H9 (cell line): ENCODE data around the gene ARHGAP15. TPM values are rescaled to one million over a fixed set of nuclear protein-coding genes. Genes with fewer than 3 reads are reported as not detected.

ENCODE experiments used
- DNase-seq: peaks from one replicate; pipeline ENCODE4 v3.0.0-alpha.2; 2017
- H2AFZ ChIP-seq: one replicate; pipeline ENCODE4 v1.6.1; 2013; ENCODE audit warnings: mild to moderate bottlenecking, low read length, control low read depth, moderate library complexity
- H2AK5ac ChIP-seq: 2 replicates; pipeline ENCODE4 v1.6.1; 2013; ENCODE audit warnings: low read length, control low read depth, mixed read lengths; ENCODE audit not compliant: insufficient read length
- H2BK120ac ChIP-seq: one replicate; pipeline ENCODE4 v1.6.1; 2013; ENCODE audit warnings: low read depth, mild to moderate bottlenecking, low read length, control low read depth, inconsistent platforms; ENCODE audit not compliant: poor library complexity, severe bottlenecking
- H2BK12ac ChIP-seq: 2 replicates; pipeline ENCODE4 v1.6.1; 2013; ENCODE audit warnings: low read length, control low read depth, mixed read lengths, low read depth; ENCODE audit not compliant: insufficient read length
- H2BK15ac ChIP-seq: 2 replicates; pipeline ENCODE4 v1.6.1; 2013; ENCODE audit warnings: low read depth, low read length, control low read depth
- H2BK20ac ChIP-seq: one replicate; pipeline ENCODE4 v1.6.1; 2013; ENCODE audit warnings: low read depth, mild to moderate bottlenecking, low read length, control low read depth, inconsistent platforms; ENCODE audit not compliant: poor library complexity, severe bottlenecking
- H2BK5ac ChIP-seq: 2 replicates; pipeline ENCODE4 v1.6.1; 2013; ENCODE audit warnings: low read length, control low read depth, mixed read lengths; ENCODE audit not compliant: insufficient read length
- H3K14ac ChIP-seq: 2 replicates; pipeline ENCODE4 v1.6.1; 2013; ENCODE audit warnings: low read length, control low read depth; ENCODE audit not compliant: insufficient read depth
- H3K18ac ChIP-seq: 2 replicates; pipeline ENCODE4 v1.6.1; 2013; ENCODE audit warnings: low read depth, mild to moderate bottlenecking, mixed read lengths, low read length, control low read depth; ENCODE audit not compliant: insufficient read length
- H3K23ac ChIP-seq: 2 replicates; pipeline ENCODE4 v1.6.1; 2013; ENCODE audit warnings: low read length, control low read depth, mixed read lengths, low read depth; ENCODE audit not compliant: insufficient read length
- H3K23me2 ChIP-seq: 2 replicates; pipeline ENCODE4 v1.6.1; 2013; ENCODE audit warnings: low read depth, mild to moderate bottlenecking, mixed read lengths, low read length, control low read depth; ENCODE audit not compliant: insufficient read length, poor library complexity, severe bottlenecking
- H3K27ac ChIP-seq: 2 replicates; pipeline ENCODE4 v1.5.1; 2013; ENCODE audit warnings: low read length, control low read depth, mixed read lengths, low read depth; ENCODE audit not compliant: insufficient read length
- H3K27me3 ChIP-seq: 2 replicates; pipeline ENCODE4 v1.6.1; 2013; ENCODE audit warnings: low read length, control low read depth, inconsistent platforms; ENCODE audit not compliant: insufficient read depth
- H3K4ac ChIP-seq: 2 replicates; pipeline ENCODE4 v1.6.1; 2013; ENCODE audit warnings: low read depth, mild to moderate bottlenecking, control low read depth, inconsistent platforms, low read length, moderate library complexity
- H3K4me1 ChIP-seq: 2 replicates; pipeline ENCODE4 v1.6.1; 2013; ENCODE audit warnings: low read length, control low read depth, inconsistent platforms; ENCODE audit not compliant: insufficient read depth
- H3K4me2 ChIP-seq: 2 replicates; pipeline ENCODE4 v1.6.1; 2013; ENCODE audit warnings: low read length, control low read depth, mixed read lengths; ENCODE audit not compliant: insufficient read length, insufficient read depth
- H3K56ac ChIP-seq: 2 replicates; pipeline ENCODE4 v1.6.1; 2013; ENCODE audit warnings: low read depth, mild to moderate bottlenecking, mixed read lengths, low read length, control low read depth; ENCODE audit not compliant: insufficient read length
- H3K79me1 ChIP-seq: 2 replicates; pipeline ENCODE4 v1.6.1; 2013; ENCODE audit warnings: low read depth, mild to moderate bottlenecking, moderate library complexity, low read length, control low read depth, inconsistent platforms; ENCODE audit not compliant: insufficient read depth, poor library complexity, severe bottlenecking
- H3K79me2 ChIP-seq: 2 replicates; pipeline ENCODE4 v1.6.1; 2013; ENCODE audit warnings: low read length, control low read depth, inconsistent platforms; ENCODE audit not compliant: insufficient read depth
- H3K9ac ChIP-seq: 2 replicates; pipeline ENCODE4 v1.6.1; 2013; ENCODE audit warnings: low read length, control low read depth, mixed read lengths; ENCODE audit not compliant: insufficient read length; ENCODE audit errors: extremely low read depth
- H3K9me3 ChIP-seq: one replicate; pipeline ENCODE4 v1.6.1; 2013; ENCODE audit warnings: low read depth, low read length, inconsistent platforms; ENCODE audit not compliant: control insufficient read depth
- H3T11ph ChIP-seq: one replicate; pipeline ENCODE4 v1.6.1; 2013; ENCODE audit warnings: mild to moderate bottlenecking, low read length, control low read depth, inconsistent platforms
- H4K20me1 ChIP-seq: one replicate; pipeline ENCODE4 v1.6.1; 2013; ENCODE audit not compliant: control insufficient read depth, insufficient read length, insufficient read depth
- H4K5ac ChIP-seq: 2 replicates; pipeline ENCODE4 v1.6.1; 2013; ENCODE audit warnings: low read depth, mild to moderate bottlenecking, mixed read lengths, low read length, control low read depth; ENCODE audit not compliant: insufficient read length
- H4K8ac ChIP-seq: replicated peaks from 2 replicates; pipeline ENCODE4 v1.6.1; 2013; ENCODE audit warnings: low read length, control low read depth, mixed read lengths, low read depth; ENCODE audit not compliant: insufficient read length
- H4K91ac ChIP-seq: 2 replicates; pipeline ENCODE4 v1.6.1; 2013; ENCODE audit warnings: low read depth, mild to moderate bottlenecking, moderate library complexity, mixed read lengths, low read length, control low read depth; ENCODE audit not compliant: insufficient read length
- H3K27ac Mint-ChIP-seq, 3 experiments: 2 replicates in 2 of 3; 3 replicates in 1 of 3; pipeline ENCODE4 v1.8.0; 2020 to 2021; ENCODE audit warnings: mixed read lengths in 3 of 3, mild to moderate bottlenecking in 1 of 3, moderate library complexity in 1 of 3
- H3K27me3 Mint-ChIP-seq: 2 replicates; pipeline ENCODE4 v1.8.0; 2021; ENCODE audit warnings: low read depth, mild to moderate bottlenecking, moderate library complexity, mixed read lengths
- H3K36me3 Mint-ChIP-seq, 3 experiments: 2 replicates in 2 of 3; 3 replicates in 1 of 3; pipeline ENCODE4 v1.8.0; 2020 to 2021; ENCODE audit warnings: low read depth in 3 of 3, mixed read lengths in 3 of 3; ENCODE audit not compliant: insufficient read depth in 1 of 3
- H3K4me1 Mint-ChIP-seq, 2 experiments: 2 replicates each; pipeline ENCODE4 v1.8.0; 2020; ENCODE audit warnings: mixed read lengths in 2 of 2
- H3K4me3 Mint-ChIP-seq, 2 experiments: 2 replicates in 1 of 2; 3 replicates in 1 of 2; pipeline ENCODE4 v1.8.0; 2020 to 2021; ENCODE audit warnings: mild to moderate bottlenecking in 2 of 2, mixed read lengths in 2 of 2, moderate library complexity in 1 of 2
- H3K9me3 Mint-ChIP-seq, 2 experiments: 2 replicates in 1 of 2; 3 replicates in 1 of 2; pipeline ENCODE4 v1.8.0; 2020; ENCODE audit warnings: mild to moderate bottlenecking in 2 of 2, mixed read lengths in 2 of 2, moderate library complexity in 1 of 2
- WGBS: extraction: QIAGEN DNeasy Blood & Tissue Kit; methylation state at CpG from one replicate; pipeline ENCODE4 v1.1.7; 2013; ENCODE audit warnings: missing lambda C conversion rate, low lambda C conversion rate, mixed read lengths; ENCODE audit not compliant: insufficient read length; ENCODE audit errors: extremely low coverage; 5-methylcytosine and 5-hydroxymethylcytosine counted together
- total RNA-seq: library from RNA; stranded (reverse); gene quantifications from 2 replicates; pipeline ENCODE4 v1.2.1, GENCODE V29; 2021
- TF ChIP-seq, protein P1 (sequence below): fragments of 200-600 bp; sonication (generic); conservative IDR thresholded peaks from 3 replicates; pipeline ENCODE4 v1.8.0; 2021; ENCODE audit warnings: antibody characterized with exemption, mild to moderate bottlenecking

Gene ARHGAP15
- total RNA-seq, 1 experiment from 2014 or later = not detected

DNA sequence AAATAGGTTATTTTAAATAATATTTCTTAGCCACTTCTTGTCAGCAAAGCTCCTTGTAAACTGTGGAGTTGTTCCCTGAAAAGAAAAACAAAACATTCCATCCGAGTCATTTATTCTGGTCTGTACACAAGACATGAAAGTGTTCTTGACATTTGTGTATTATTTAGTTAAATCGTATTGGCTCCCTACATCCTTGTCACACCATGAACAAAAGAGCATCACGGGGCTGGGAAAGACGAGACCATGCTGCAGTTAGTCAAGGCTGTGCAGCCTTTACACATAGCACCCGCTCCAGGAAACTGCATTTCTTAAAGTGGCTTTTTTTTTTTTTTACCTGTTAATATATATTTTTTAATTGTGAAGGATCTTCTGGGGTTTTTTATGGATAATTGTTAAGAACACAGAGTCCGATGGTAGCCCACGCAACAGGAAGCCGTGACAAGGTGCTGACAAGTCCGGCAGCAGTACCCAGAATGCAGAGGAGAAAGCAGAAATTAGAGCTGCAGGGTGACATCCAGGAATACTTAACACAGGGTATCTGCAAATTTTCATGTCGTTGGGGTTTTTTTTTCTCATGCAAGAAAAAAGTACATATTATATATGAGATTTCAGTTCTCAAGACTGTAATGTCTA is 588.4 kb downstream of the ARHGAP15 start:
- H3K18ac ChIP-seq = no peak overlapping the region
- no peak overlapping the region for H3K9ac ChIP-seq
- no peak overlapping the region for H3K4ac ChIP-seq
- DNase-seq = no peak
- H3K27ac ChIP-seq = no peak overlapping the region
- H3K27me3 ChIP-seq = no peaks in the 10 kb centered on the region
- no peak overlapping the region for H2BK120ac ChIP-seq
- H2AFZ ChIP-seq = no peak overlapping the region
- Mint-ChIP-seq H3K27me3 (peaks cover 3% of the 10 kb centered on the region; the same call in 1 of the 2 replicates), H3K27ac (no peak overlapping the region), H3K4me1 (peaks cover 5 to 16% of the 10 kb centered on the region in 2 experiments), H3K36me3 (peaks cover 6 to 15% (median 9%) of the 10 kb centered on the region in 3 experiments; a peak in 6 of 7 replicates), H3K4me3 (no peak overlapping the region), H3K9me3 (peaks cover 12 to 13% of the 10 kb centered on the region in 2 experiments; a peak in 4 of 5 replicates)
- H2BK12ac ChIP-seq = no peak overlapping the region
- H4K5ac ChIP-seq = no peak overlapping the region
- TF ChIP-seq, protein P1, sequence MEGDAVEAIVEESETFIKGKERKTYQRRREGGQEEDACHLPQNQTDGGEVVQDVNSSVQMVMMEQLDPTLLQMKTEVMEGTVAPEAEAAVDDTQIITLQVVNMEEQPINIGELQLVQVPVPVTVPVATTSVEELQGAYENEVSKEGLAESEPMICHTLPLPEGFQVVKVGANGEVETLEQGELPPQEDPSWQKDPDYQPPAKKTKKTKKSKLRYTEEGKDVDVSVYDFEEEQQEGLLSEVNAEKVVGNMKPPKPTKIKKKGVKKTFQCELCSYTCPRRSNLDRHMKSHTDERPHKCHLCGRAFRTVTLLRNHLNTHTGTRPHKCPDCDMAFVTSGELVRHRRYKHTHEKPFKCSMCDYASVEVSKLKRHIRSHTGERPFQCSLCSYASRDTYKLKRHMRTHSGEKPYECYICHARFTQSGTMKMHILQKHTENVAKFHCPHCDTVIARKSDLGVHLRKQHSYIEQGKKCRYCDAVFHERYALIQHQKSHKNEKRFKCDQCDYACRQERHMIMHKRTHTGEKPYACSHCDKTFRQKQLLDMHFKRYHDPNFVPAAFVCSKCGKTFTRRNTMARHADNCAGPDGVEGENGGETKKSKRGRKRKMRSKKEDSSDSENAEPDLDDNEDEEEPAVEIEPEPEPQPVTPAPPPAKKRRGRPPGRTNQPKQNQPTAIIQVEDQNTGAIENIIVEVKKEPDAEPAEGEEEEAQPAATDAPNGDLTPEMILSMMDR = no peak
- no peak overlapping the region for H2BK15ac ChIP-seq
- H2BK20ac ChIP-seq = no peak overlapping the region
- no peak overlapping the region for H3K56ac ChIP-seq
- H3K14ac ChIP-seq = no peak overlapping the region
- no peak overlapping the region for H3K4me2 ChIP-seq
- no peaks in the 10 kb centered on the region for H3K9me3 ChIP-seq
- no peaks in the 10 kb centered on the region for H3K4me1 ChIP-seq
- no peaks in the 10 kb centered on the region for H3K79me1 ChIP-seq
- H4K8ac ChIP-seq = no peak overlapping the region
- no peak overlapping the region for H2AK5ac ChIP-seq
- H4K91ac ChIP-seq = no peak overlapping the region
- H4K20me1 ChIP-seq = no peaks in the 10 kb centered on the region
- no CpG with 5 or more reads among the region's 10 CpGs for WGBS
- no peak overlapping the region for H3K23ac ChIP-seq
- H2BK5ac ChIP-seq = no peak overlapping the region
- no peaks in the 10 kb centered on the region for H3K23me2 ChIP-seq
- no peak overlapping the region for H3T11ph ChIP-seq
- H3K79me2 ChIP-seq = no peaks in the 10 kb centered on the region
